A549 treated with ZK216348 at 1 μM for 4 hours (cell line): ENCODE data around the gene RYK. TPM values are rescaled to one million over a fixed set of nuclear protein-coding genes. Genes with fewer than 3 reads are reported as not detected.

Source experiments
- total RNA-seq: library from RNA; stranded (reverse); fragments of 200-300 nt; extraction: Qiagen RNA extraction; gene quantifications from 5 replicates; pipeline ENCODE4 v1.2.3, GENCODE V29; 2022; ENCODE audit warnings: low read depth

The RYK gene
- total RNA-seq, result 25.4 to 31.4 TPM (median 28.8 TPM) in 5 replicates

DNA sequence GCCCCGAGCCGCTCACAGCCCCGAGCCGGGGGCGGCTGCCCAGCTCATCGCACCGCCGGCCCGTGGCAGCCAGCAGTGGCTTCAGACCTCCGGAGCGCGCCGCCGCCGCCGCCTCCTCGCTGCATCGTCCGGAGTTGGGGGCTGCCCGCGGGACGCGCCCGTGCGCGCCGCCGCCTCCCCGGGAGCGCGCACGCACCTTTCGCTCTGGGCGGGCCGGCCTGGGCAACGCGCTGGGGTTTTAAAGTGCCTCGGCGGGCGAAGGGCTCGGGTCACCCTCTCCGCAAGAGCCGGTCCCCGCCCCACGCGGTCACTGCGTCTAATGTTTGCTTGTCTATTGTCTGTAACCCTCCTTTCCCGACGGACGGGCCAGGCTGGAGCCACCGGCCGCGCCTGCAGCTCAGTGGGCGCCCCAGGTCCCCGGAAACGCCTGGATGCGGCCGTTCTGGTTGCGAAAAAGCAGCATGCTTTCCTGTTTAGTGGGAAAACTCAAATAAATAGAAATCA is at the start of gene RYK:
TSS of gene RYK (minus strand) at position 143 of the 504 bp plus-strand sequence. CDS start 205 bp downstream, outside the sequence.

Other genes starting within 250 kb of the RYK start
- 0.02 to 0.22 TPM (median 0.06 TPM) in 4 of 5 replicates, not detected in the other for gene SLCO2A1, start 220.9 kb downstream of the RYK start, total RNA-seq
- 35.6 to 51.8 TPM (median 51.2 TPM) in 5 replicates for gene AMOTL2, start 123.6 kb upstream of the RYK start, total RNA-seq
- gene ANAPC13, start 235.1 kb upstream of the RYK start, total RNA-seq, result 39.9 to 61.5 TPM (median 45.2 TPM) in 5 replicates
- 11.7 to 25.7 TPM (median 13.3 TPM) in 5 replicates for gene CEP63, start 235.2 kb upstream of the RYK start, total RNA-seq